GM23338 (cell line): ENCODE data around the gene ELAVL4. TPM values are rescaled to one million over a fixed set of nuclear protein-coding genes. Genes with fewer than 3 reads are reported as not detected.

Source experiments
- ATAC-seq: fragments of 200-7000 bp; cut with Tn5 transposase; 3 replicates; pipeline ENCODE4 v1.9.1; 2020
- DNase-seq: peaks from one replicate; pipeline ENCODE4 v3.0.0-alpha.2; 2015; ENCODE audit warnings: low spot score
- H2AFZ ChIP-seq: fragments of 200-600 bp; sonication (generic); 2 replicates; pipeline ENCODE4 v1.8.0; 2016; ENCODE audit warnings: antibody characterized with exemption, mild to moderate bottlenecking, moderate library complexity
- H3F3A ChIP-seq: fragments of 200-600 bp; sonication (generic); replicated peaks from 2 replicates; pipeline ENCODE4 v1.8.0; 2017; ENCODE audit warnings: antibody characterized with exemption, mixed run types, low read depth
- H3K27ac ChIP-seq: fragments of 200-600 bp; sonication (generic); 2 replicates; pipeline ENCODE4 v1.6.1; 2016; ENCODE audit warnings: low read depth
- H3K27me3 ChIP-seq: fragments of 200-600 bp; sonication (generic); 2 replicates; pipeline ENCODE4 v1.8.0; 2016; ENCODE audit warnings: mild to moderate bottlenecking, mixed run types, moderate library complexity; ENCODE audit not compliant: insufficient read depth
- H3K36me3 ChIP-seq: fragments of 200-600 bp; sonication (generic); 2 replicates; pipeline ENCODE4 v1.8.0; 2016; ENCODE audit warnings: mild to moderate bottlenecking; ENCODE audit not compliant: insufficient read depth
- H3K4me1 ChIP-seq: fragments of 200-600 bp; sonication (generic); 2 replicates; pipeline ENCODE4 v1.8.0; 2016; ENCODE audit warnings: mild to moderate bottlenecking, moderate library complexity; ENCODE audit not compliant: insufficient read depth
- H3K4me2 ChIP-seq: fragments of 200-600 bp; sonication (generic); 2 replicates; pipeline ENCODE4 v1.7.1; 2017; ENCODE audit warnings: mixed run types
- H3K4me3 ChIP-seq: fragments of 200-600 bp; sonication (generic); 2 replicates; pipeline ENCODE4 v1.6.1; 2016; ENCODE audit warnings: mixed run types
- H3K79me2 ChIP-seq: fragments of 200-600 bp; sonication (generic); replicated peaks from 2 replicates; pipeline ENCODE4 v1.8.0; 2017; ENCODE audit warnings: mild to moderate bottlenecking; ENCODE audit not compliant: insufficient read depth
- H3K9me2 ChIP-seq: fragments of 200-600 bp; sonication (generic); 2 replicates; pipeline ENCODE4 v1.8.0; 2017; ENCODE audit not compliant: insufficient read depth
- H4K20me1 ChIP-seq: fragments of 200-600 bp; sonication (generic); replicated peaks from 2 replicates; pipeline ENCODE4 v1.8.0; 2017; ENCODE audit warnings: mild to moderate bottlenecking; ENCODE audit not compliant: insufficient read depth
- H3K27ac Mint-ChIP-seq: 2 replicates; pipeline ENCODE4 v1.8.0; 2020; ENCODE audit warnings: inconsistent platforms, mild to moderate bottlenecking, moderate library complexity, mixed read lengths
- H3K27me3 Mint-ChIP-seq: 3 replicates; pipeline ENCODE4 v1.8.0; 2022; ENCODE audit warnings: low read depth, mild to moderate bottlenecking, moderate library complexity, mixed read lengths, inconsistent platforms; ENCODE audit not compliant: insufficient read depth, poor library complexity
- H3K36me3 Mint-ChIP-seq: 3 replicates; pipeline ENCODE4 v1.8.0; 2021; ENCODE audit warnings: low read depth, mild to moderate bottlenecking, inconsistent platforms, moderate library complexity, mixed read lengths
- H3K4me1 Mint-ChIP-seq: 3 replicates; pipeline ENCODE4 v1.8.0; 2020; ENCODE audit warnings: mild to moderate bottlenecking, inconsistent platforms, mixed read lengths
- H3K4me3 Mint-ChIP-seq: 3 replicates; pipeline ENCODE4 v1.8.0; 2021; ENCODE audit warnings: moderate library complexity, mild to moderate bottlenecking, inconsistent platforms, mixed read lengths
- H3K9me3 Mint-ChIP-seq: 3 replicates; pipeline ENCODE4 v1.8.0; 2020; ENCODE audit warnings: moderate library complexity, mild to moderate bottlenecking, inconsistent platforms, mixed read lengths
- EZH2 ChIP-seq: fragments of 200-600 bp; sonication (generic); IDR thresholded peaks from one replicate; pipeline ENCODE4 v1.8.0; 2017; ENCODE audit warnings: antibody characterized with exemption, mild to moderate bottlenecking, low read depth; ENCODE audit not compliant: unreplicated experiment
- EZH2phosphoT487 ChIP-seq: fragments of 200-600 bp; sonication (generic); IDR thresholded peaks from one replicate; pipeline ENCODE4 v1.8.1; 2018; ENCODE audit warnings: antibody characterized with exemption; ENCODE audit not compliant: unreplicated experiment
- JUNB ChIP-seq: IDR thresholded peaks from one replicate; pipeline ENCODE4 v1.6.1; 2016; ENCODE audit warnings: antibody characterized with exemption; ENCODE audit not compliant: unreplicated experiment
- NANOG ChIP-seq: IDR thresholded peaks from 2 replicates; pipeline ENCODE4 v1.6.1; 2016; ENCODE audit warnings: antibody characterized with exemption, borderline replicate concordance
- POLR2AphosphoS5 ChIP-seq: IDR thresholded peaks from 2 replicates; pipeline ENCODE4 v1.6.1; 2016; ENCODE audit warnings: antibody characterized with exemption, low read depth
- STAT1 ChIP-seq: IDR thresholded peaks from one replicate; pipeline ENCODE4 v1.6.1; 2016; ENCODE audit warnings: antibody characterized with exemption; ENCODE audit not compliant: unreplicated experiment
- ZNF114 ChIP-seq: fragments of 250-450 bp; sonication (Bioruptor Pico); IDR thresholded peaks from 2 replicates; pipeline ENCODE4 v1.5.0; 2020; ENCODE audit warnings: mild to moderate bottlenecking, moderate library complexity
- ZNF331 ChIP-seq: fragments of 250-450 bp; sonication (Bioruptor Pico); IDR thresholded peaks from 2 replicates; pipeline ENCODE4 v1.5.0; 2020; ENCODE audit warnings: low read depth, mild to moderate bottlenecking, moderate library complexity
- long read RNA-seq: library from polyadenylated mRNA; unstranded; transcript quantifications from one replicate; pipeline ENCODE4 v2.0.0, GENCODE V29; 2020; ENCODE audit not compliant: unreplicated experiment
- polyA plus RNA-seq: library from polyadenylated mRNA; unstranded; fragments of >200 nt; fragmentation: Nextera tagmentation; extraction: Ambion mirVana; gene quantifications from 2 replicates; pipeline ENCODE4 v1.2.1, GENCODE V29; 2016
- total RNA-seq: library from RNA; depleted of rRNA; stranded (reverse); fragments of >200 nt; shearing (Covaris generic); gene quantifications from 2 replicates; pipeline ENCODE4 v1.2.3, GENCODE V29; 2014; rRNA removed
- TF ChIP-seq, protein P1 (sequence below): IDR thresholded peaks from one replicate; pipeline ENCODE4 v1.6.1; 2018; ENCODE audit warnings: antibody characterized with exemption; ENCODE audit not compliant: unreplicated experiment
- TF ChIP-seq, protein P2 (sequence below): IDR thresholded peaks from 2 replicates; pipeline ENCODE4 v1.6.1; 2016; ENCODE audit warnings: antibody characterized with exemption
- TF ChIP-seq, protein P3 (sequence below), 2 experiments: fragments of 200-600 bp in 1 of 2; sonication (generic) in 1 of 2; conservative IDR thresholded peaks; 2 replicates each; pipeline versions ENCODE4 v1.5.1 to v1.6.1; 2016 to 2017; ENCODE audit warnings: antibody characterized with exemption in 2 of 2, low read depth in 2 of 2, mild to moderate bottlenecking in 2 of 2, moderate library complexity in 1 of 2
- TF ChIP-seq, protein P4 (sequence below): fragments of 250-450 bp; sonication (Bioruptor Pico); IDR thresholded peaks from 2 replicates; pipeline ENCODE4 v1.5.0; 2020; ENCODE audit warnings: mild to moderate bottlenecking, moderate library complexity

ELAVL4 gene
- 1.4 and 2.6 TPM in 2 replicates for total RNA-seq
- 1.7 and 1.9 TPM in 2 replicates for polyA plus RNA-seq
- long read RNA-seq, partial matches to known transcripts, result 0 of 1 reads
- long read RNA-seq, other reads (novel, unspliced or antisense), result 0 of 1 reads

DNA sequence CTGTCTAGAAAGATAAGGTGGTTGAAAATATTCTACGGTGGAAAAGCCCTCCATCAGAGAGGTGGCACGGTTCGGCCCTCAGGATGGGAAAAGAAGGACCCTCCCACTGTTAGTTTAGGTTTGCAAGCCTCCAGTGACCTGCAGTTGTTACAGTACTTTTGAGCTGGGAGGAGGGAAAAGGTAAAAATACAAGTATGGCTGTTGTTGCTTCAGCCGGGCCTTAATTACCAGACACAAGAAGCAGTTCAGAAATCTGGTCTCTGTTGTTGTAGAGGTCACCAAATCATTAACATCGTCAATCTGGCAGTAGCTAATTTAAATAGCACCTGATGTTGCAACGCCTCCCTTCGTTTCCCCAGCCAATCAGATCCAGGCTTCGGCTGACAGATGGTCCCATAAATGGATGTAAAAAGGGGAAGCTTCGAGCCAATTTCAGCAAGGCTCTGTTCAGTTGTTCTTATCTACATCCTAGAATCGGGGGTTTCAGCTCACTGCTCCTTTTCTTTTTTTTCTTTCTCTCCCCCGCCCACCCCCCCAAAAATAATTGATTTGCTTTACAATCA is at the start of gene ELAVL4:
ELAVL4 (plus strand) TSS at position 424 of the 563 bp plus-strand sequence. CDS start 270 bp downstream, outside the sequence.
- peaks cover 42% of the 10 kb centered on the region for H3K4me1 Mint-ChIP-seq
- H3K4me3 ChIP-seq, result peak within 1 kb of the TSS; percentile 21; the same call in 1 of the 2 replicates
- no peaks in the 10 kb centered on the region for H3K27me3 Mint-ChIP-seq
- H4K20me1 ChIP-seq, result no peaks in the 10 kb centered on the region
- no peaks in the 10 kb centered on the region for H3K27me3 ChIP-seq
- H2AFZ ChIP-seq, result no peak within 1 kb of the TSS
- no peak within 1 kb of the TSS; the same call in 1 of the 2 replicates for H3K4me2 ChIP-seq
- H3K79me2 ChIP-seq, result no peaks in the 10 kb centered on the region
- H3K27ac Mint-ChIP-seq, result no peak within 1 kb of the TSS
- no peaks in the 10 kb centered on the region for H3K9me2 ChIP-seq
- H3F3A ChIP-seq, result no peaks in the 10 kb centered on the region
- no peak for TF ChIP-seq EZH2
- TF ChIP-seq NANOG, result no peak
- TF ChIP-seq ZNF114, result no peak
- no peak for TF ChIP-seq STAT1
- TF ChIP-seq JUNB, result no peak
- no peak for TF ChIP-seq ZNF331
- TF ChIP-seq POLR2AphosphoS5, result no peak
- TF ChIP-seq, protein P1, sequence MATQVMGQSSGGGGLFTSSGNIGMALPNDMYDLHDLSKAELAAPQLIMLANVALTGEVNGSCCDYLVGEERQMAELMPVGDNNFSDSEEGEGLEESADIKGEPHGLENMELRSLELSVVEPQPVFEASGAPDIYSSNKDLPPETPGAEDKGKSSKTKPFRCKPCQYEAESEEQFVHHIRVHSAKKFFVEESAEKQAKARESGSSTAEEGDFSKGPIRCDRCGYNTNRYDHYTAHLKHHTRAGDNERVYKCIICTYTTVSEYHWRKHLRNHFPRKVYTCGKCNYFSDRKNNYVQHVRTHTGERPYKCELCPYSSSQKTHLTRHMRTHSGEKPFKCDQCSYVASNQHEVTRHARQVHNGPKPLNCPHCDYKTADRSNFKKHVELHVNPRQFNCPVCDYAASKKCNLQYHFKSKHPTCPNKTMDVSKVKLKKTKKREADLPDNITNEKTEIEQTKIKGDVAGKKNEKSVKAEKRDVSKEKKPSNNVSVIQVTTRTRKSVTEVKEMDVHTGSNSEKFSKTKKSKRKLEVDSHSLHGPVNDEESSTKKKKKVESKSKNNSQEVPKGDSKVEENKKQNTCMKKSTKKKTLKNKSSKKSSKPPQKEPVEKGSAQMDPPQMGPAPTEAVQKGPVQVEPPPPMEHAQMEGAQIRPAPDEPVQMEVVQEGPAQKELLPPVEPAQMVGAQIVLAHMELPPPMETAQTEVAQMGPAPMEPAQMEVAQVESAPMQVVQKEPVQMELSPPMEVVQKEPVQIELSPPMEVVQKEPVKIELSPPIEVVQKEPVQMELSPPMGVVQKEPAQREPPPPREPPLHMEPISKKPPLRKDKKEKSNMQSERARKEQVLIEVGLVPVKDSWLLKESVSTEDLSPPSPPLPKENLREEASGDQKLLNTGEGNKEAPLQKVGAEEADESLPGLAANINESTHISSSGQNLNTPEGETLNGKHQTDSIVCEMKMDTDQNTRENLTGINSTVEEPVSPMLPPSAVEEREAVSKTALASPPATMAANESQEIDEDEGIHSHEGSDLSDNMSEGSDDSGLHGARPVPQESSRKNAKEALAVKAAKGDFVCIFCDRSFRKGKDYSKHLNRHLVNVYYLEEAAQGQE, result no peak
- TF ChIP-seq, protein P2, sequence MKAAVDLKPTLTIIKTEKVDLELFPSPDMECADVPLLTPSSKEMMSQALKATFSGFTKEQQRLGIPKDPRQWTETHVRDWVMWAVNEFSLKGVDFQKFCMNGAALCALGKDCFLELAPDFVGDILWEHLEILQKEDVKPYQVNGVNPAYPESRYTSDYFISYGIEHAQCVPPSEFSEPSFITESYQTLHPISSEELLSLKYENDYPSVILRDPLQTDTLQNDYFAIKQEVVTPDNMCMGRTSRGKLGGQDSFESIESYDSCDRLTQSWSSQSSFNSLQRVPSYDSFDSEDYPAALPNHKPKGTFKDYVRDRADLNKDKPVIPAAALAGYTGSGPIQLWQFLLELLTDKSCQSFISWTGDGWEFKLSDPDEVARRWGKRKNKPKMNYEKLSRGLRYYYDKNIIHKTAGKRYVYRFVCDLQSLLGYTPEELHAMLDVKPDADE, result no peak
- TF ChIP-seq, protein P3, sequence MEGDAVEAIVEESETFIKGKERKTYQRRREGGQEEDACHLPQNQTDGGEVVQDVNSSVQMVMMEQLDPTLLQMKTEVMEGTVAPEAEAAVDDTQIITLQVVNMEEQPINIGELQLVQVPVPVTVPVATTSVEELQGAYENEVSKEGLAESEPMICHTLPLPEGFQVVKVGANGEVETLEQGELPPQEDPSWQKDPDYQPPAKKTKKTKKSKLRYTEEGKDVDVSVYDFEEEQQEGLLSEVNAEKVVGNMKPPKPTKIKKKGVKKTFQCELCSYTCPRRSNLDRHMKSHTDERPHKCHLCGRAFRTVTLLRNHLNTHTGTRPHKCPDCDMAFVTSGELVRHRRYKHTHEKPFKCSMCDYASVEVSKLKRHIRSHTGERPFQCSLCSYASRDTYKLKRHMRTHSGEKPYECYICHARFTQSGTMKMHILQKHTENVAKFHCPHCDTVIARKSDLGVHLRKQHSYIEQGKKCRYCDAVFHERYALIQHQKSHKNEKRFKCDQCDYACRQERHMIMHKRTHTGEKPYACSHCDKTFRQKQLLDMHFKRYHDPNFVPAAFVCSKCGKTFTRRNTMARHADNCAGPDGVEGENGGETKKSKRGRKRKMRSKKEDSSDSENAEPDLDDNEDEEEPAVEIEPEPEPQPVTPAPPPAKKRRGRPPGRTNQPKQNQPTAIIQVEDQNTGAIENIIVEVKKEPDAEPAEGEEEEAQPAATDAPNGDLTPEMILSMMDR (conservative IDR thresholded peaks at IDR 0.05; ENCODE audit: low read depth in 2 of 2), result no peak
- TF ChIP-seq, protein P4, sequence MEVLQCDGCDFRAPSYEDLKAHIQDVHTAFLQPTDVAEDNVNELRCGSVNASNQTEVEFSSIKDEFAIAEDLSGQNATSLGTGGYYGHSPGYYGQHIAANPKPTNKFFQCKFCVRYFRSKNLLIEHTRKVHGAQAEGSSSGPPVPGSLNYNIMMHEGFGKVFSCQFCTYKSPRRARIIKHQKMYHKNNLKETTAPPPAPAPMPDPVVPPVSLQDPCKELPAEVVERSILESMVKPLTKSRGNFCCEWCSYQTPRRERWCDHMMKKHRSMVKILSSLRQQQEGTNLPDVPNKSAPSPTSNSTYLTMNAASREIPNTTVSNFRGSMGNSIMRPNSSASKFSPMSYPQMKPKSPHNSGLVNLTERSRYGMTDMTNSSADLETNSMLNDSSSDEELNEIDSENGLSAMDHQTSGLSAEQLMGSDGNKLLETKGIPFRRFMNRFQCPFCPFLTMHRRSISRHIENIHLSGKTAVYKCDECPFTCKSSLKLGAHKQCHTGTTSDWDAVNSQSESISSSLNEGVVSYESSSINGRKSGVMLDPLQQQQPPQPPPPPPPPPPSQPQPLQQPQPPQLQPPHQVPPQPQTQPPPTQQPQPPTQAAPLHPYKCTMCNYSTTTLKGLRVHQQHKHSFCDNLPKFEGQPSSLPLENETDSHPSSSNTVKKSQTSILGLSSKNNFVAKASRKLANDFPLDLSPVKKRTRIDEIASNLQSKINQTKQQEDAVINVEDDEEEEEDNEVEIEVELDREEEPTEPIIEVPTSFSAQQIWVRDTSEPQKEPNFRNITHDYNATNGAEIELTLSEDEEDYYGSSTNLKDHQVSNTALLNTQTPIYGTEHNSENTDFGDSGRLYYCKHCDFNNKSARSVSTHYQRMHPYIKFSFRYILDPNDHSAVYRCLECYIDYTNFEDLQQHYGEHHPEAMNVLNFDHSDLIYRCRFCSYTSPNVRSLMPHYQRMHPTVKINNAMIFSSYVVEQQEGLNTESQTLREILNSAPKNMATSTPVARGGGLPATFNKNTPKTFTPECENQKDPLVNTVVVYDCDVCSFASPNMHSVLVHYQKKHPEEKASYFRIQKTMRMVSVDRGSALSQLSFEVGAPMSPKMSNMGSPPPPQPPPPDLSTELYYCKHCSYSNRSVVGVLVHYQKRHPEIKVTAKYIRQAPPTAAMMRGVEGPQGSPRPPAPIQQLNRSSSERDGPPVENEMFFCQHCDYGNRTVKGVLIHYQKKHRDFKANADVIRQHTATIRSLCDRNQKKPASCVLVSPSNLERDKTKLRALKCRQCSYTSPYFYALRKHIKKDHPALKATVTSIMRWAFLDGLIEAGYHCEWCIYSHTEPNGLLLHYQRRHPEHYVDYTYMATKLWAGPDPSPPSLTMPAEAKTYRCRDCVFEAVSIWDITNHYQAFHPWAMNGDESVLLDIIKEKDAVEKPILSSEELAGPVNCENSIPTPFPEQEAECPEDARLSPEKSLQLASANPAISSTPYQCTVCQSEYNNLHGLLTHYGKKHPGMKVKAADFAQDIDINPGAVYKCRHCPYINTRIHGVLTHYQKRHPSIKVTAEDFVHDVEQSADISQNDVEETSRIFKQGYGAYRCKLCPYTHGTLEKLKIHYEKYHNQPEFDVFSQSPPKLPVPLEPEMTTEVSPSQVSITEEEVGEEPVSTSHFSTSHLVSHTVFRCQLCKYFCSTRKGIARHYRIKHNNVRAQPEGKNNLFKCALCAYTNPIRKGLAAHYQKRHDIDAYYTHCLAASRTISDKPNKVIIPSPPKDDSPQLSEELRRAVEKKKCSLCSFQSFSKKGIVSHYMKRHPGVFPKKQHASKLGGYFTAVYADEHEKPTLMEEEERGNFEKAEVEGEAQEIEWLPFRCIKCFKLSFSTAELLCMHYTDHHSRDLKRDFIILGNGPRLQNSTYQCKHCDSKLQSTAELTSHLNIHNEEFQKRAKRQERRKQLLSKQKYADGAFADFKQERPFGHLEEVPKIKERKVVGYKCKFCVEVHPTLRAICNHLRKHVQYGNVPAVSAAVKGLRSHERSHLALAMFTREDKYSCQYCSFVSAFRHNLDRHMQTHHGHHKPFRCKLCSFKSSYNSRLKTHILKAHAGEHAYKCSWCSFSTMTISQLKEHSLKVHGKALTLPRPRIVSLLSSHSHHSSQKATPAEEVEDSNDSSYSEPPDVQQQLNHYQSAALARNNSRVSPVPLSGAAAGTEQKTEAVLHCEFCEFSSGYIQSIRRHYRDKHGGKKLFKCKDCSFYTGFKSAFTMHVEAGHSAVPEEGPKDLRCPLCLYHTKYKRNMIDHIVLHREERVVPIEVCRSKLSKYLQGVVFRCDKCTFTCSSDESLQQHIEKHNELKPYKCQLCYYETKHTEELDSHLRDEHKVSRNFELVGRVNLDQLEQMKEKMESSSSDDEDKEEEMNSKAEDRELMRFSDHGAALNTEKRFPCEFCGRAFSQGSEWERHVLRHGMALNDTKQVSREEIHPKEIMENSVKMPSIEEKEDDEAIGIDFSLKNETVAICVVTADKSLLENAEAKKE (CRISPR knock-in tag), result no peak
- TF ChIP-seq EZH2phosphoT487, result no peak
- peak within 1 kb of the TSS; percentile 32; the same call in 1 of the 3 replicates for H3K4me3 Mint-ChIP-seq
- DNase-seq (peak; percentile 55), ATAC-seq (peak; percentile 59)
- peaks cover 34% of the 10 kb centered on the region for H3K4me1 ChIP-seq
- no peaks in the 10 kb centered on the region; the same call in 2 of the 3 replicates for H3K9me3 Mint-ChIP-seq
- no peaks in the 10 kb centered on the region for H3K36me3 ChIP-seq
- H3K36me3 Mint-ChIP-seq, result no peaks in the 10 kb centered on the region
- H3K27ac ChIP-seq, result no peak within 1 kb of the TSS
